Transverse colon (tissue), 4 donors: ENCODE data around the gene HOXD10. TPM values are rescaled to one million over a fixed set of nuclear protein-coding genes. Genes with fewer than 3 reads are reported as not detected.
A peak's percentile ranks its signal among the peaks of the same experiment; 100 is the strongest.

Experiments used
- DNase-seq: peaks from one replicate; pipeline ENCODE4 v3.0.0-alpha.2; 2019
- H3K27ac ChIP-seq, 4 donors: fragments of 200-600 bp; sonication (generic); 2 replicates each; pipeline ENCODE4 v1.5.1; 2016 to 2018; ENCODE audit warnings: inconsistent platforms in 4 of 4
- H3K27me3 ChIP-seq: fragments of 200-600 bp; sonication (generic); 2 replicates; pipeline ENCODE4 v1.5.1; 2017; ENCODE audit warnings: inconsistent platforms
- H3K36me3 ChIP-seq, 4 donors: fragments of 200-600 bp; sonication (generic); 2 replicates each; pipeline ENCODE4 v1.5.1; 2017 to 2019; ENCODE audit warnings: inconsistent platforms in 4 of 4
- H3K4me1 ChIP-seq, 4 donors: fragments of 200-600 bp; sonication (generic); 2 replicates each; pipeline ENCODE4 v1.5.1; 2017 to 2020; ENCODE audit warnings: inconsistent platforms in 4 of 4
- H3K4me3 ChIP-seq, 4 donors: fragments of 200-600 bp; sonication (generic); 1 replicate in 1 of 4; 2 replicates in 3 of 4; pipeline versions ENCODE4 v1.5.1 to v1.6.1; 2017 to 2019; ENCODE audit warnings: inconsistent platforms in 4 of 4
- H3K9me3 ChIP-seq, 2 donors: fragments of 200-600 bp; sonication (generic); 2 replicates each; pipeline ENCODE4 v1.5.1; 2017 to 2019; ENCODE audit warnings: inconsistent platforms in 2 of 2
- CTCF ChIP-seq, 5 experiments: fragments of 200-600 bp in 3 of 5; fragments of 450-650 bp in 2 of 5; sonication (generic) in 3 of 5; IDR thresholded peaks; 1 replicate in 2 of 5; 2 replicates in 3 of 5; pipeline ENCODE4 v1.5.1; 2016 to 2017; ENCODE audit warnings: antibody characterized with exemption in 5 of 5, inconsistent platforms in 3 of 5, mild to moderate bottlenecking in 2 of 5, moderate library complexity in 1 of 5
- EP300 ChIP-seq: sonication (generic); formaldehyde crosslinking; IDR thresholded peaks from one replicate; pipeline ENCODE4 v1.6.1; 2017; ENCODE audit warnings: antibody characterized with exemption, low read depth
- POLR2A ChIP-seq: fragments of 450-650 bp; IDR thresholded peaks from one replicate; pipeline ENCODE4 v1.6.1; 2016; ENCODE audit warnings: antibody characterized with exemption, mild to moderate bottlenecking, moderate library complexity
- POLR2AphosphoS5 ChIP-seq, 3 donors: sonication (generic); formaldehyde crosslinking; IDR thresholded peaks; one replicate each; pipeline ENCODE4 v1.6.1; 2016; ENCODE audit warnings: antibody characterized with exemption in 3 of 3
- WGBS, 2 donors: methylation state at CpG; one replicate each; pipeline ENCODE4 v1.1.5; 2018; ENCODE audit warnings: low coverage in 1 of 2; 5-methylcytosine and 5-hydroxymethylcytosine counted together
- in situ Hi-C, 4 donors: fragments of 200-750 bp; cut with MboI; loops; one replicate each; pipeline versions ENCODE4 v1.15.0 to v1.15.1; 2017; ENCODE audit warnings: low sequenced_read_pairs in 3 of 4, low pct_ligation_motif_present in 1 of 4, low pct_unique_long_range_greater_than_20kb in 1 of 4
- intact Hi-C: fragments of 100-400 bp; cut with DNase I; formaldehyde crosslinking; loops from one replicate; pipeline ENCODE4 v1.15.1; 2023; ENCODE audit warnings: low total_unique reads
- total RNA-seq, 4 donors: library from RNA; depleted of rRNA; stranded (reverse); fragments of >200 nt; gene quantifications; one replicate each; pipeline ENCODE4 v1.1.0, GENCODE V29; 2016

HOXD10 gene
- total RNA-seq, 4 donors from 2014 or later: 1.1 to 25.1 (median 7.6) TPM

- Histone ChIP-seq H3K27me3 (peaks cover 98% of the 10 kb centered on the region), H3K36me3 (no peaks in the 10 kb centered on the region), H3K27ac (peak overlapping the region; percentile 51 to 79 (median 60)), H3K4me3 (peak overlapping the region in 2 of 4 donors; percentile 37 to 52), H3K4me1 (peaks cover 8 to 45% (median 25%) of the 10 kb centered on the region in 4 donors), H3K9me3 (no peaks in the 10 kb centered on the region)
- TF ChIP-seq POLR2A: no peak
- no peak for TF ChIP-seq POLR2AphosphoS5 (IDR thresholded peaks at IDR 0.05)
- no peak for TF ChIP-seq EP300
- no peak for TF ChIP-seq CTCF (IDR thresholded peaks at IDR 0.05)
- intact Hi-C loops (no loop called here), in situ Hi-C loops (loop anchor here in 3 of 4 donors (25.0 kb wide), 2 partner anchors 706 to 1031 kb away; no protein-coding TSS in a partner anchor)
- WGBS, 2 donors: 25 to 40% methylated on average over 11 to 25 of the region's 25 CpGs
- DNase-seq: no peak
These were observed 10.6 kb upstream of the HOXD10 start for GRCh38 chr2:176105730-176106580.

GRCh38 chr2:176106581-176107539, 9.7 kb upstream of the HOXD10 start, which contains the start of gene HOXD11:
HOXD11 (plus strand) TSS chr2:176107280; CDS start chr2:176107356, 76 bp downstream.
- in situ Hi-C loops: loop anchor here in 3 of 4 donors (25.0 kb wide), 2 partner anchors 705 to 1030 kb away; no protein-coding TSS in a partner anchor

GRCh38 chr2:176107731-176108181, 8.8 kb upstream of the HOXD10 start:
- Histone ChIP-seq H3K9me3 (no peaks in the 10 kb centered on the region), H3K27me3 (peaks cover 98% of the 10 kb centered on the region), H3K4me3 (peak overlapping the region; percentile 8 to 47 (median 26)), H3K36me3 (no peaks in the 10 kb centered on the region), H3K4me1 (peaks cover 8 to 51% (median 26%) of the 10 kb centered on the region in 4 donors), H3K27ac (peak overlapping the region; percentile 26 to 73 (median 56))
- no peak for TF ChIP-seq POLR2A
- TF ChIP-seq EP300: no peak
- TF ChIP-seq CTCF (IDR thresholded peaks at IDR 0.05): no peak
- TF ChIP-seq POLR2AphosphoS5 (IDR thresholded peaks at IDR 0.05): no peak
- intact Hi-C loops (no loop called here), in situ Hi-C loops (loop anchor here in 3 of 4 donors (25.0 kb wide), 2 partner anchors 705 to 1030 kb away; no protein-coding TSS in a partner anchor)
- WGBS, 2 donors: 8% methylated on average over 43 of the region's 59 CpGs; no CpG with 5 or more reads in 1 of the 2 donors
- no peak for DNase-seq

More at GRCh38 chr2:176106581-176107539, 9.7 kb upstream of the HOXD10 start, which contains the start of gene HOXD11:
- Histone ChIP-seq H3K27ac (peak within 1 kb of the TSS; percentile 51 to 79 (median 60)), H3K36me3 (no peaks in the 10 kb centered on the region), H3K9me3 (no peaks in the 10 kb centered on the region), H3K27me3 (peaks cover 98% of the 10 kb centered on the region), H3K4me3 (peak within 1 kb of the TSS; percentile 8 to 52 (median 28)), H3K4me1 (peaks cover 8 to 51% (median 26%) of the 10 kb centered on the region in 4 donors)
- intact Hi-C loops: no loop called here
- DNase-seq: peak; percentile 66
- WGBS, 2 donors: 0 to 10% methylated on average over 3 to 64 of the region's 85 CpGs
- no peak for TF ChIP-seq EP300
- TF ChIP-seq CTCF (IDR thresholded peaks at IDR 0.05): no peak
- peak; percentile 15 for TF ChIP-seq POLR2A
- peak; percentile 15 to 49 (median 44) for TF ChIP-seq POLR2AphosphoS5 (IDR thresholded peaks at IDR 0.05)
